ENCODE data around the gene SSH2. TPM values are rescaled to one million over a fixed set of nuclear protein-coding genes. Genes with fewer than 3 reads are reported as not detected.

SSH2 gene
- total and polyA plus RNA-seq, 8 donors, result 23.5 to 85.5 (median 24.1) TPM

GRCh38 chr17:29610395-29610794 is 319.6 kb downstream of the SSH2 start:
- intact Hi-C loops (cut with DNase I), result no loop called here
- Histone ChIP-seq H3K36me3 (no peaks in the 10 kb centered on the region), H3K9me3 (no peaks in the 10 kb centered on the region), H3K4me3 (no peak overlapping the region), H3K27ac (no peak overlapping the region), H3K4me1 (peaks cover 12 to 26% of the 10 kb centered on the region in 2 donors), H3K27me3 (peaks cover 0 to 32% of the 10 kb centered on the region in 2 donors)
- DNase-seq (no peak), ATAC-seq (no peak)
- no peak for TF ChIP-seq CTCF (IDR thresholded peaks at IDR 0.05)

GRCh38 chr17:29608986-29609385 is 321.0 kb downstream of the SSH2 start:
- Histone ChIP-seq H3K9me3 (no peaks in the 10 kb centered on the region), H3K36me3 (no peaks in the 10 kb centered on the region), H3K27ac (no peak overlapping the region), H3K4me3 (no peak overlapping the region), H3K27me3 (peaks cover 0 to 18% of the 10 kb centered on the region in 2 donors), H3K4me1 (peaks cover 11 to 12% of the 10 kb centered on the region in 2 donors)
- ATAC-seq (no peak), DNase-seq (peak in 2 of 4 donors; percentile 26 to 76)
- intact Hi-C loops (cut with DNase I), result no loop called here
- TF ChIP-seq CTCF (IDR thresholded peaks at IDR 0.05), result no peak

- no peaks in the 10 kb centered on the region for H3K4me1 ChIP-seq
- no peak for ATAC-seq
- H3K27me3 ChIP-seq, result peaks cover 0 to 5% of the 10 kb centered on the region in 2 donors
- H3K4me3 ChIP-seq, result no peak overlapping the region
- peak in 1 of 4 donors; percentile 74 for DNase-seq
- no peak for TF ChIP-seq CTCF (IDR thresholded peaks at IDR 0.05)
- no peaks in the 10 kb centered on the region for H3K9me3 ChIP-seq
- no peak overlapping the region for H3K27ac ChIP-seq
- intact Hi-C loops (cut with DNase I), result no loop called here
- H3K36me3 ChIP-seq, result no peaks in the 10 kb centered on the region
Observed at GRCh38 chr17:29607557-29608195, 322.4 kb downstream of the SSH2 start.

- Histone ChIP-seq H3K4me3 (no peak overlapping the region), H3K27me3 (no peaks in the 10 kb centered on the region), H3K4me1 (no peaks in the 10 kb centered on the region), H3K27ac (no peak overlapping the region), H3K36me3 (no peaks in the 10 kb centered on the region), H3K9me3 (no peaks in the 10 kb centered on the region)
- intact Hi-C loops (cut with DNase I), result no loop called here
- ATAC-seq, result no peak
- peak in 1 of 4 donors; percentile 1 for DNase-seq
- TF ChIP-seq CTCF (IDR thresholded peaks at IDR 0.05), result no peak
Observed at GRCh38 chr17:29603109-29603674, 326.8 kb downstream of the SSH2 start.

GRCh38 chr17:29597361-29598172 is 332.5 kb downstream of the SSH2 start:
- ATAC-seq (no peak), DNase-seq (no peak)
- Histone ChIP-seq H3K36me3 (no peaks in the 10 kb centered on the region), H3K4me3 (no peak overlapping the region), H3K9me3 (no peaks in the 10 kb centered on the region), H3K27me3 (peaks cover 0 to 22% of the 10 kb centered on the region in 2 donors), H3K27ac (no peak overlapping the region), H3K4me1 (peaks cover 3 to 15% of the 10 kb centered on the region in 2 donors)
- intact Hi-C loops (cut with DNase I), result no loop called here
- no peak for TF ChIP-seq CTCF (IDR thresholded peaks at IDR 0.05)
